T47D (cell line): Measurements from ENCODE around the gene HOXC6.
"Not testable (repeated sequence)": the region's sequence is repeated elsewhere in the genome, so short reads cannot be mapped to it uniquely, and the experiment has no call there.

Source experiments
- DNase-seq, 2 experiments: peaks; one replicate each; pipeline versions ENCODE4 v3.0.0 to v3.0.0-alpha.2; 2011 to 2012; ENCODE audit warnings: low read depth in 1 of 2, low spot score in 1 of 2
- JUND ChIP-seq: IDR thresholded peaks from 2 replicates; pipeline ENCODE4 v1.6.1; 2012; ENCODE audit warnings: low read depth
- in situ Hi-C: cut with HindIII; loops from 2 replicates; pipeline ENCODE4 v1.10.0; 2016; ENCODE audit warnings: low sequenced_read_pairs, low pct_unique_long_range_greater_than_20kb

Gene HOXC6

GRCh38 chr12:54060174-54060974 lies 32.1 kb downstream of the HOXC6 start:
- in situ Hi-C loops: no loop called here
- no peak for TF ChIP-seq JUND
- DNase-seq: no peak

GRCh38 chr12:54060975-54061778 lies 32.9 kb downstream of the HOXC6 start:
- in situ Hi-C loops: no loop called here
- no peak for DNase-seq
- TF ChIP-seq JUND: no peak

- TF ChIP-seq JUND: no peak
- in situ Hi-C loops: no loop called here
- DNase-seq: no peak
These were observed 37.4 kb downstream of the HOXC6 start for GRCh38 chr12:54065677-54066076.

GRCh38 chr12:54066408-54066807 lies 38.2 kb downstream of the HOXC6 start:
- in situ Hi-C loops: no loop called here
- TF ChIP-seq JUND: no peak
- no peak for DNase-seq

GRCh38 chr12:54068418-54069070 lies 40.3 kb downstream of the HOXC6 start:
- no peak for DNase-seq
- TF ChIP-seq JUND: no peak
- in situ Hi-C loops: no loop called here

- TF ChIP-seq JUND: no peak
- no peak for DNase-seq
- in situ Hi-C loops: no loop called here
These were observed 43.7 kb downstream of the HOXC6 start for GRCh38 chr12:54071942-54072341.

- in situ Hi-C loops: no loop called here
- TF ChIP-seq JUND: no peak
- DNase-seq: no peak
These were observed 46.1 kb downstream of the HOXC6 start for GRCh38 chr12:54074308-54074707.

GRCh38 chr12:54075409-54075808 lies 47.2 kb downstream of the HOXC6 start:
- in situ Hi-C loops: no loop called here
- TF ChIP-seq JUND: no peak

GRCh38 chr12:54075974-54076373 lies 47.7 kb downstream of the HOXC6 start:
- in situ Hi-C loops: no loop called here
- no peak for TF ChIP-seq JUND
- DNase-seq: no peak

More at GRCh38 chr12:54075409-54075808, 47.2 kb downstream of the HOXC6 start:
- DNase-seq: no peak

- DNase-seq, in situ Hi-C loops: not testable (repeated sequence)
These were observed 49.6 kb downstream of the HOXC6 start for GRCh38 chr12:54077843-54078242.

GRCh38 chr12:54079115-54079514 lies 50.9 kb downstream of the HOXC6 start:
- DNase-seq, in situ Hi-C loops: not testable (repeated sequence)
